Measurements from ENCODE around the gene COL11A1.
"Not testable (repeated sequence)": the region's sequence is repeated elsewhere in the genome, so short reads cannot be mapped to it uniquely, and the experiment has no call there.

- not testable (repeated sequence) for TF ChIP-seq POLR2AphosphoS5 (IDR thresholded peaks at IDR 0.05; ENCODE audit: low read depth, low read length); POLR2A (IDR thresholded peaks at IDR 0.05; ENCODE audit: low read depth, low read length); TAF1 (IDR thresholded peaks at IDR 0.05; ENCODE audit: borderline replicate concordance, low read depth, low read length)
Observed at GRCh38 chr1:103128256-103128655, 19.9 kb upstream of the COL11A1 start.

All from GM12892 (cell line).